Effector CD4-positive, alpha-beta T cell (primary cell): ENCODE results near the gene ABL2.
"Not testable (repeated sequence)": the region's sequence is repeated elsewhere in the genome, so short reads cannot be mapped to it uniquely, and the experiment has no call there.

Source experiments
- DNase-seq: peaks from one replicate; pipeline ENCODE4 v3.0.0-alpha.2; 2020

Gene ABL2

GRCh38 chr1:179213317-179213716 is 16.2 kb downstream of the ABL2 start:
- not testable (repeated sequence) for DNase-seq

DNA sequence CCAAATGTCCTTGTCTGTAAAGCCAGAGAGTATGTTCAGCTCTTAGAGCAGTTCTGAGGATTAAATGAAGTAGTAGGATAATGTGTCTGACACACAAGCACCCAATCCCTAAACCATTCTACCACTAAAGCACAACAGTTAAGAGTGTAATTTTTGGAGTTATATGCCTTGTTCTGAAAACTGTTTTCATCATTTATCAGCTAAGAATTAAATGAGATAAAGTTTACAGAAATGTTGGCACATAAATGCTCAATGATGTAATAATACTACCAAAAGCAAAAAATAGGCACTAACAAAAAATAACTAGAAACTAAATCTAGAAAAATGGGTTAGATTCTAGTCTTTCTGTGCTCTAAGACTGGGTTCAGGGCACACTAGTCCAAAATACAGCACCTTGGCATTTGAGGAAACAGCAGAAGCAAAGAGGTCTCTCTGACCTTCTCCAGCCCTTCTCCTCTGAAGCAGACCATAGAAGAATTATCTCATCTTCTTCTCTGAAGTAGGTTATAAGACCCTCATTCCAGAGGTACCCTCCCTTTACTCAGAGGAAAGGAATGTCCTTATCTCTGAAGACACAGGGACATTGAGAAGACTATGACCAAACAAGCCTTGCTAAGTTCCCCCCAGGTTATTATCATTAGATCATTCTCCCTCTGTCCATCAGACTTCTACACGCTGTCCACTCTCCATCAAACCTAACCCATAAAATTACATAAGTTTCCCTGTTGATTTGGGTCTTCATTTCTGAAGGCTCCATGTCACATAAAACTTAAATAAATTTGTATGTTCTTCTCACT is 20.6 kb downstream of the ABL2 start:
- no peak for DNase-seq

GRCh38 chr1:179206812-179207211 is 22.7 kb downstream of the ABL2 start:
- DNase-seq = no peak

- DNase-seq = no peak
Observed at GRCh38 chr1:179205284-179205683, 24.2 kb downstream of the ABL2 start.

DNA sequence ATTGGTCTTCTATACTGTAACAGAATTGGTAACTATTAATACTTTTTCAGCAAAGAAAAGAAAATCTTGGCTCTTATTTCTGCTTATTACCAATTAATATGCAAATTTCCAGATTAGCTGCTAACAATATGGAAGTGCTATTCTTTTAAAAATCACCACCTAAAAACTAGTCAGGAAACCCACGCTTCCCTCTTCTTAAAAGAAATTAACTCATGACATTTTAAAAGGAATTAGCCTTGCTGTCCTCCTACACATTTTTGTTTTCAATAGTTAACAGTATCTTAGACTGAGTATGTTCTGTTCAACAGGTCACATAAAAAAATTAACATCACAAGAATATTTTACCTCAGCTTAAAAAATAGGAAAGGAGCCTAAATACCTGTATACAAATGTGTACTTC is 27.3 kb downstream of the ABL2 start:
- no peak for DNase-seq

DNA sequence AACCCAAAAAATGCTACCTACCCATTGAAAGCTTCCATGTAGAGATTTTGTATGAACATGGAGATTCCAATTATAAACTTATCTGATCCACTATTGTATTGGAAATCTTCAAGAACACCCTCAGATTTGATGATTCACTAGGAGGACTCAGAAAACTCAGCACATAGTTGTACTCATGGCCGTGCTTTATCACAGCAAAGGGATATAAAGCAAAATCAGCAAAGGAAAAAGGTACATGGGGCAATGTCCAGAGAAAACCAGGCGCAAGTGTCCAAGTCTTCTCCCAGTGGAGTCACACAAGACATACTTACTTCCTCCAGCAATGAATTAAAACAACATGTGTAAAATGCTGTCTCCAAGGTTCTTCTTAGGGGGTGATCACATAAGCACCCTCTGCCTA is 28.9 kb downstream of the ABL2 start:
- no peak for DNase-seq

DNA sequence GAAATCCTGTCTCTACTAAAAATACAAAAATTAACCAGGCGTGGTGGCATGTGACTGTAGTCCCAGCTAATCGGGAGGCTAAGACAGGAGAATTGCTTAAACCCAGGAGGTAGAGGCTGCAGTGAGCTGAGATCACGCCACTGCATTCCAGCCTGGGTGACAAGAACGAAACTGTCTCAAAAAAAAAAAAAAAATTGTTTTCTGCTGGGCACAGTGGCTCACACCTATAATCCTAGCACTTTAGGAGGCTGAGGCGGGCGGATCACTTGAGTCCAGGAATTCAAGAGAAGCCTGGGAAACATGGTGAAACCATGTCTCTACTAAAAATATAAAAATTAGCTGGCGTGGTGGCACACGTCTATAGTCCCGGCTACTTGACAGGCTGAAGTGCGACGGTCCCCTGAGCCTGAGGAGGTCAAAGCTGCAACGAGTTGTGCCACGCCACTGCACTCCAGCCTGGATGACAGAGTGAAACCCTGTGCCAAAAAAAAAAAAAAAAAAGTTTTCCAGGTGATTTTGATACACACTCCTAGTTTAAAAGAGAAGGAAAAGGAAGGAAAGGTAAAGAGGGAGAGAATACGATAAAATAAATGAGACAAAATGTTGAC is 31.7 kb downstream of the ABL2 start:
- DNase-seq = no peak

GRCh38 chr1:179195857-179196256 is 33.6 kb downstream of the ABL2 start:
- DNase-seq = not testable (repeated sequence)

GRCh38 chr1:179195376-179195775 is 34.1 kb downstream of the ABL2 start:
- DNase-seq = no peak

DNA sequence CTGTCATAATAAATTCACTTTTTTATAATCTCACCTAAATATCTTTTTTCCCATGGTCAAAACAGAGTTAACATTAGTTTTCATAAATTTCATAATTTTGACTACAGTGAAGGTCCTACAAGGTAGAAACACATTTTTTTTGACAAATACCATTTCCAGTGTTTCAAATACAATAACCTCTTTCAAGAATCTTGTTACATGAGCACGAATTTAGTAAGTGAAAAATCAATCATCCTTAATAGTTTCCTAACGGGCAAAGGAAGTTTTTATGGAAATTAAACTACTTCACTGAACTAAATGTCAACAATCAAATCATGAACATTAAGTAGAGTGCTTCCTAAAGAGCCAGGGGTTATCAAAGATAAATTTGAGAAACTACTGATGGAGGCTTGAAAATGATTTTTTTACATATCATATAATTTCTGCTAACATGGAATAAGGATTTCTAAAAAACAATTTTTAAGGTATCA is 35.4 kb downstream of the ABL2 start:
- DNase-seq = no peak

GRCh38 chr1:179190861-179191260 is 38.6 kb downstream of the ABL2 start:
- DNase-seq = no peak

GRCh38 chr1:179187735-179188471 is 41.6 kb downstream of the ABL2 start:
- DNase-seq = no peak

- no peak for DNase-seq
Observed at GRCh38 chr1:179187043-179187442, 42.4 kb downstream of the ABL2 start.

- DNase-seq = no peak
Observed at GRCh38 chr1:179184403-179184802, 45.1 kb downstream of the ABL2 start.

DNA sequence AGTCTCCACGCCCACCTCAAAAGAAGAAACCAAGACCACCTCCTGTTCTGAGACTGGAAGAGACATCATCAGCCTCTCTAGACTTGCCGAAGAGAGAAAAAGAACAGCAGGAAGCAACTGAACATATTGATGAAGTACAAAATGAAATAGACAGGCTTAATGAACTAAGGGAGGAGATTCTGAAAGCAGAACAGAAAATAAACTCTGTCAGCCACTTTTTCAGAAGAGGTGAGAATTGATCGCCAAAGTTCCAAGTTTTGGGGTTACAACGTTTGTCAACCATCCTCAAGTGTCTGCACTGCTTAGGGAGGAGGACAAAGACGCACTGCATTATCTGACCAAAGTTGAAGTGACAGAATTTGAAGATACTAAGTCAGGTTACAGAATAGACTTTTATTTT is 45.6 kb downstream of the ABL2 start:
- DNase-seq = no peak

GRCh38 chr1:179178950-179179349 is 50.5 kb downstream of the ABL2 start:
- no peak for DNase-seq

GRCh38 chr1:179178183-179178582 is 51.3 kb downstream of the ABL2 start:
- DNase-seq = no peak

DNA sequence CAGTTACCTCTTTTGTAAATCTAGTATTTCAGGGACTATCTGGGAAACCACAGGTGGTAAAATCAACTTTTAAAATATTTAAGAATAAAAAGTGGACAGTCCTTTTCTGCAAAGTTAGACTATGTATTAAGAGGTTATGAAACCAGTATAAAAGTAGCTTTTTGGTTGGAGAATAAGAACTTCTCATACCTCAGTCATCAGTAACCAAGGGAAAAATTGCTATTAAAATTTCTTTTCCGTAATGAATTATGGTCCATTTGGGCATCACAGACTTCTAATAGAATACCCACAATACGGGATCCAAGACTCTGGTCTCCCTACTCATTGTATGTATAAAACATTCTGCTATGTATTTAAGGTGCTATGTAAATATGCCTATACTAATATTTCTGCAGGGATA is 51.9 kb downstream of the ABL2 start:
- no peak for DNase-seq

GRCh38 chr1:179177182-179177581 is 52.3 kb downstream of the ABL2 start:
- no peak for DNase-seq

DNA sequence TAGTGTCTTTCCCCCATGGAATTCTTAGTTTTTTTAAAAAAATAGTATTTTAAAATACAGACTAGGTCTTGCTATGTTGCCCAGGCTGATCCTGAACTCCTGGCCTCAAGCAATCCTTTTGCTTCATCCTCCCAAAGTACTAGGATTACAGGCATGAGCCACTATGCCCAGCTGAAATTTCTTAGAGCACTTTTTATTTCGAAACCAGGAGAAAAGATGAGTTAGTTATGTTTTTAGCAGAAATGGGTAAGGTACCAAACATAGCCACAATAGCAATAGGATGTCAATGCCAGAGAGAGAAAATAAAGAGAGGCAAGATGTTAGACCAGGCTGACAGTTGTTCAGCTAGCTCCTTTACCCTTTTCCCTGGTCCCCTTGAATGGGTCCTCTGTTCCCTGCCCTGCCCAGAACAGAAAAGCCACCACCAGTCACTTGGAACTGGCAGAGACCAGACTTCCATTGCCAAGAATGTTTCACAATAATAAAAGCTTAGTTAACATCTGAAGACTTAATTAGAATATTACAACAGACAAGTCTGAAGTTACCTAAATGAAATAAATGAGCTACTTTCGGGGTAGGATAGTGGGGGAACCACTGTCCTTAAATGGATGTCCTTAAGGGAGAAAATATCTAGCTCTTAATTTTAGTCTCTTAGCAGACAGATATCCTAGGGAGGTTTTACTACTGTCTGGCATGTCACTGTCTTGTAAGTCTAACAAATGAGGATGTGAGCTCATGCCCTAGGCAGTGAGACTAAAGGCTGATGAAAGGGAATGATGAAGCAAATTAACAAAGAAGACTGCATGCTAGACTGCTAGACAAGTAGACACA is 54.3 kb downstream of the ABL2 start:
- no peak for DNase-seq

DNA sequence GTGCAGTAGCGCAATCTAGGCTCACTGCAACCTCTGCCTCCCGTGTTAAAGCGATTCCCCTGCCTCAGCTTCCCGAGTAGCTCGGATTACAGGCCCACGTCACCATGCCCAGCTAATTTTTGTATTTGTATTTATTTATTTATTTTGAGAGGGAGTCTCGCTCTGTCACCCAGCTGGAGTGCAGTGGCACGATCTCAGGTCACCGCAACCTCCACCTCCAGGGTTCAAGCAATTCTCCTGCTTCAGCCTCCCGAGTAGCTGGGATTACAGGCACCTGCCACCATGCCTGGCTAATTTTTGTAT is 59.1 kb downstream of the ABL2 start:
- not testable (repeated sequence) for DNase-seq

DNA sequence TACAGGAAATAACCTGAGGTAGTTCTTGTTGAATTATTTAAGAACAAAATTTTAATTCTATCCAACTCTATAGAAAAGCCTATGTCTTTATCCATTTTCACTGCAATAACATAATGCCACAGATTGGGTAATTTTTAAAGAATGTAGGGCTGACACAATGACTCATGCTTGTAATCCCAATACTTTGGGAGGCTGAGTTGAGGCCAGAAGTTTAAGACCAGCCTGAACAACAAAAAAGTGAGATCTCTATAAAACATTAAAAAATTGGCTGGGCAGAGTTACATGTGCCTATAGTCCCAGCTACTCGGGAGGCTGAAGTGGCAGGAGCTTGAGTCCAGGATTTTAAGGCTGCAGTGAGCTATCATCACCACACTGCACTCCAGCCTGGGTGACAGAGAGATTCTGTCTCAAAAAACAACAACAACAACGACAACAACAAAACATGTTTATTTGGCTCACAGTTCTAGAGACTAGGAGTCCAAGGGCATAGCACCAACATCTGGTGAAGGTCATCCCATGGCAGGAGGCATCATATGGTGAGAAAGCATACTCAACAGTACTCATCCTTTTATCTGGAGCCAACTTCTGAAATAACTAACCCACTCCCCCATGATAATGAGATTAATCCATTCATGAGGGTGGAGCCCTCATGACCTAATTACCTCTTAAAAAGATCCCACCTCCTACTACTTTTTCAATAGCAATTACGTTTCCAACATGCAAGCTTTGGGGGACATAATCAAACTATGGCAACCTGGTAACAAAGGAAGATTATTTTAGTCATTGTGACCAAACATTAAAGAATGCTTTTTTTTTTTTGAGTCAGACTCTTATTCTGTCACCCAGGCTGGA is 59.6 kb downstream of the ABL2 start:
- no peak for DNase-seq
